CD4-positive, alpha-beta T cell treated with Interleukin-12 subunit alpha and Interleukin-12 subunit beta, for 1 hour (primary cell): ENCODE measurements around the gene CTAG1B.
"Not testable (repeated sequence)": the region's sequence is repeated elsewhere in the genome, so short reads cannot be mapped to it uniquely, and the experiment has no call there.

Experiments used
- DNase-seq: peaks from one replicate; pipeline ENCODE4 v3.0.0-alpha.2; 2020

CTAG1B gene

GRCh38 chrX:154620767-154621414 is 1.8 kb upstream of the CTAG1B start:
- not testable (repeated sequence) for DNase-seq

GRCh38 chrX:154613586-154613985 is 5.5 kb downstream of the CTAG1B start:
- not testable (repeated sequence) for DNase-seq

- not testable (repeated sequence) for DNase-seq
Measured at GRCh38 chrX:154611146-154611545, 7.9 kb downstream of the CTAG1B start.

GRCh38 chrX:154608823-154609222 is 10.3 kb downstream of the CTAG1B start:
- DNase-seq = not testable (repeated sequence)

GRCh38 chrX:154607976-154608375 is 11.1 kb downstream of the CTAG1B start:
- DNase-seq = not testable (repeated sequence)

GRCh38 chrX:154607370-154607769 is 11.7 kb downstream of the CTAG1B start:
- DNase-seq = no peak

GRCh38 chrX:154605566-154605965 is 13.5 kb downstream of the CTAG1B start:
- DNase-seq = no peak

- no peak for DNase-seq
Measured at GRCh38 chrX:154603438-154604430, 15.3 kb downstream of the CTAG1B start.

GRCh38 chrX:154602766-154603437 is 16.2 kb downstream of the CTAG1B start:
- no peak for DNase-seq

- no peak for DNase-seq
Measured at GRCh38 chrX:154602226-154602625, 16.9 kb downstream of the CTAG1B start.

GRCh38 chrX:154600759-154601374 is 18.2 kb downstream of the CTAG1B start:
- DNase-seq = no peak

GRCh38 chrX:154599531-154599930 is 19.6 kb downstream of the CTAG1B start:
- DNase-seq = no peak

GRCh38 chrX:154598656-154599055 is 20.4 kb downstream of the CTAG1B start:
- no peak for DNase-seq

- no peak for DNase-seq
Measured at GRCh38 chrX:154597221-154597620, 21.9 kb downstream of the CTAG1B start.

- peak; percentile 1 for DNase-seq
Measured at GRCh38 chrX:154596290-154596929, 22.7 kb downstream of the CTAG1B start.

- DNase-seq = no peak
Measured at GRCh38 chrX:154595559-154596249, 23.4 kb downstream of the CTAG1B start.

- DNase-seq = no peak
Measured at GRCh38 chrX:154594491-154594890, 24.6 kb downstream of the CTAG1B start.

GRCh38 chrX:154593201-154593600 is 25.9 kb downstream of the CTAG1B start:
- DNase-seq = no peak

GRCh38 chrX:154592505-154592904 is 26.6 kb downstream of the CTAG1B start:
- no peak for DNase-seq

- not testable (repeated sequence) for DNase-seq
Measured at GRCh38 chrX:154590415-154590814, 28.7 kb downstream of the CTAG1B start.

- DNase-seq = not testable (repeated sequence)
Measured at GRCh38 chrX:154584585-154585183, 34.4 kb downstream of the CTAG1B start, which contains the start of gene CTAG1A. Gene CTAG1A (plus strand): TSS chrX:154585133. CDS start chrX:154585207, 74 bp downstream.
